ENCODE results near the gene C9orf85.
"Not testable (repeated sequence)": the region's sequence is repeated elsewhere in the genome, so short reads cannot be mapped to it uniquely, and the experiment has no call there.

C9orf85 gene

GRCh38 chr9:71911061-71911907 is at the start of gene C9orf85, which contains the start of gene ABHD17B:
Gene C9orf85, plus strand, starts transcription at chr9:71911639. Its CDS starts 96 bp downstream, at chr9:71911735.
Gene ABHD17B, minus strand, starts transcription at chr9:71911193. Its CDS starts 36,113 bp downstream, at chr9:71875080.
- peak; percentile 91 to 95 for DNase-seq (ENCODE audit: low read depth in 2 of 2)

- no peak for DNase-seq (ENCODE audit: low read depth in 2 of 2)
Observed at GRCh38 chr9:71863631-71864030, 47.8 kb upstream of the C9orf85 start.

GRCh38 chr9:71875345-71875744 is 36.1 kb upstream of the C9orf85 start:
- no peak for DNase-seq (ENCODE audit: low read depth in 2 of 2)

- DNase-seq (ENCODE audit: low read depth in 2 of 2): no peak
Observed at GRCh38 chr9:71876106-71876505, 35.3 kb upstream of the C9orf85 start.

GRCh38 chr9:71876829-71877228 is 34.6 kb upstream of the C9orf85 start:
- DNase-seq (ENCODE audit: low read depth in 2 of 2): no peak

GRCh38 chr9:71878327-71879274 is 32.8 kb upstream of the C9orf85 start:
- no peak for DNase-seq (ENCODE audit: low read depth in 2 of 2)

GRCh38 chr9:71879644-71880174 is 31.7 kb upstream of the C9orf85 start:
- no peak for DNase-seq (ENCODE audit: low read depth in 2 of 2)

GRCh38 chr9:71884005-71884404 is 27.4 kb upstream of the C9orf85 start:
- no peak for DNase-seq (ENCODE audit: low read depth in 2 of 2)

GRCh38 chr9:71885467-71885866 is 26.0 kb upstream of the C9orf85 start:
- no peak for DNase-seq (ENCODE audit: low read depth in 2 of 2)

GRCh38 chr9:71886015-71886414 is 25.4 kb upstream of the C9orf85 start:
- no peak for DNase-seq (ENCODE audit: low read depth in 2 of 2)

- no peak for DNase-seq (ENCODE audit: low read depth in 2 of 2)
Observed at GRCh38 chr9:71886541-71886940, 24.9 kb upstream of the C9orf85 start.

GRCh38 chr9:71887362-71887761 is 24.1 kb upstream of the C9orf85 start:
- DNase-seq (ENCODE audit: low read depth in 2 of 2): no peak

- no peak for DNase-seq (ENCODE audit: low read depth in 2 of 2)
Observed at GRCh38 chr9:71890042-71890679, 21.3 kb upstream of the C9orf85 start.

GRCh38 chr9:71891557-71892189 is 19.8 kb upstream of the C9orf85 start:
- no peak for DNase-seq (ENCODE audit: low read depth in 2 of 2)

GRCh38 chr9:71895117-71895516 is 16.3 kb upstream of the C9orf85 start:
- DNase-seq (ENCODE audit: low read depth in 2 of 2): no peak

- DNase-seq (ENCODE audit: low read depth in 2 of 2): no peak
Observed at GRCh38 chr9:71895955-71896354, 15.5 kb upstream of the C9orf85 start.

GRCh38 chr9:71896761-71897160 is 14.7 kb upstream of the C9orf85 start:
- no peak for DNase-seq (ENCODE audit: low read depth in 2 of 2)

GRCh38 chr9:71897577-71897976 is 13.9 kb upstream of the C9orf85 start:
- no peak for DNase-seq (ENCODE audit: low read depth in 2 of 2)

- not testable (repeated sequence) for DNase-seq (ENCODE audit: low read depth in 2 of 2)
Observed at GRCh38 chr9:71898756-71899155, 12.7 kb upstream of the C9orf85 start.

GRCh38 chr9:71901695-71902597 is 9.5 kb upstream of the C9orf85 start:
- DNase-seq (ENCODE audit: low read depth in 2 of 2): no peak
